PC-3 (cell line): ENCODE data around the gene TTBK2.

Source experiments
- CTCF ChIP-seq: fragments of 300-600 bp; sonication (generic); conservative IDR thresholded peaks from 2 replicates; pipeline ENCODE4 v1.5.1; 2017; ENCODE audit warnings: antibody characterized with exemption, low read depth, mild to moderate bottlenecking, low read length
- EZH2 ChIP-seq: fragments of 300-600 bp; sonication (generic); IDR thresholded peaks from one replicate; pipeline ENCODE4 v1.6.1; 2017; ENCODE audit warnings: antibody characterized with exemption, mild to moderate bottlenecking, low read length; ENCODE audit not compliant: unreplicated experiment

- TF ChIP-seq CTCF (no peak), EZH2 (no peak)
Measured at GRCh38 chr15:42914728-42915497, 5.7 kb downstream of the TTBK2 start.
